Breast epithelium (tissue), 4 donors: ENCODE data around the gene CPSF3. TPM values are rescaled to one million over a fixed set of nuclear protein-coding genes. Genes with fewer than 3 reads are reported as not detected.

Source experiments
- DNase-seq, 2 donors: peaks; one replicate each; pipeline ENCODE4 v3.0.0-alpha.2; 2019; ENCODE audit warnings: low spot score in 2 of 2
- H3K27ac ChIP-seq, 2 donors: fragments of 200-600 bp; sonication (generic) in 1 of 2; one replicate each; pipeline ENCODE4 v1.5.1; 2016 to 2019; ENCODE audit warnings: mild to moderate bottlenecking in 1 of 2
- H3K27me3 ChIP-seq, 2 donors: fragments of 200-600 bp; sonication (generic) in 1 of 2; one replicate each; pipeline versions ENCODE4 v1.5.1 to v1.6.0; 2017 to 2019; ENCODE audit warnings: control low read depth in 1 of 2, mild to moderate bottlenecking in 1 of 2
- H3K36me3 ChIP-seq: fragments of 200-600 bp; one replicate; pipeline ENCODE4 v1.5.1; 2019
- H3K4me1 ChIP-seq, 2 donors: fragments of 200-600 bp; sonication (generic); one replicate each; pipeline ENCODE4 v1.5.1; 2016 to 2019; ENCODE audit warnings: control low read depth in 1 of 2
- H3K4me3 ChIP-seq, 3 donors: fragments of 200-600 bp; sonication (generic); 1 replicate in 2 of 3; 2 replicates in 1 of 3; pipeline ENCODE4 v1.5.1; 2016 to 2019; ENCODE audit warnings: mild to moderate bottlenecking in 3 of 3, moderate library complexity in 2 of 3
- H3K9me3 ChIP-seq, 2 donors: fragments of 200-600 bp; sonication (generic) in 1 of 2; one replicate each; pipeline ENCODE4 v1.5.1; 2016 to 2019; ENCODE audit warnings: control low read depth in 1 of 2
- POLR2A ChIP-seq: fragments of 450-650 bp; IDR thresholded peaks from one replicate; pipeline ENCODE4 v1.6.1; 2016; ENCODE audit warnings: antibody characterized with exemption, mild to moderate bottlenecking, moderate library complexity
- POLR2AphosphoS5 ChIP-seq, 3 donors: sonication (generic); formaldehyde crosslinking; IDR thresholded peaks; one replicate each; pipeline ENCODE4 v1.6.1; 2017; ENCODE audit warnings: antibody characterized with exemption in 3 of 3
- intact Hi-C: fragments of 100-400 bp; cut with DNase I; formaldehyde crosslinking; loops from one replicate; pipeline ENCODE4 v1.15.1; 2023; ENCODE audit warnings: low total_unique reads
- total RNA-seq, 3 donors: library from RNA; depleted of rRNA; stranded (reverse); fragments of >200 nt; gene quantifications; one replicate each; pipeline ENCODE4 v1.1.0, GENCODE V29; 2016
- TF ChIP-seq, protein P1 (sequence below), 3 donors: fragments of 450-650 bp; IDR thresholded peaks; one replicate each; pipeline ENCODE4 v1.5.1; 2016 to 2017; ENCODE audit warnings: antibody characterized with exemption in 3 of 3, mild to moderate bottlenecking in 3 of 3, moderate library complexity in 3 of 3

The CPSF3 gene
- total RNA-seq, 3 donors from 2014 or later: 18.1 to 26.2 (median 23.1) TPM

DNA sequence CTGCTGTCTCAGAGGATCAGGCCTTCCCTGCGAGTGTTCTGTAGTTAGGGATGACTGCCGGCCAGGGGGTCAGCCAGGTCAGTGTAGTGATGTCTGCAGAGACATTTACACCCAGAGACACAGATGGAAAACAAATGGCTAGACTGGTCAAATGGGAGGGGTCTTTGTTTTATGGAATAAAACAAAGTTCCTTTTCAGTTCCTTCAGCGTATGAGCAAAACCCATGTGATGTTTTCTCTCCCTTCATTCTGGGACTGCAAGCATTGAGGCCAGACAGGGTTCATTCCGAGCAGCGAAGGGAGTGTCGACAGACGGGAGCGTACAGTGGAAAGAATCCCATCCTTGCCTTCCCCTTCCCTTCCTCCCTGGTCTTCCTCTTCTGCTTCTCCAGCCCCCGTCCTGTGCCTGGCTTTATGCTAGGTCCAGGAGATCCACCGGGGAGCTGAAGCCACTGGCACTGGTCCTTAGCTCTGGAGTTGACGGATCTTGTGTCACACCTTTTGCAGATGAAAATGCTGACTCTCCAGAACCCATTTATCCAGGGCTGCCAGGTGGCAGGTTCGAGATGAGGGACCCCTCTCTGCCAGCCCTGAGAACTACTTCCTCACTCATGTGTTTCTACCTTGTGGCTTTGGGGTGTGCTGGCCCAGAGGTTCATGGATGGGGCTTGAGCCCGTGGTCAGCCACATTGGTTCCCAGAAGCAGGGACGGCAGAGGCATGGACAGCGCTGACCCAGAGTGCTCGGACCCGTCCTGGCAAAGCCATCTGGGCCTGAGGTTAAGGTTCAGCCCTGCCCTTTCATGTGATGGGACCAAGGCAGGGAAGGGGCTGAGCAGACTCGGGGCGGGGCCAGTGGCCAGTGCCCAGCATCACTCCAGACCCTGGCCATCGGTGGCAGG lies 24.3 kb upstream of the CPSF3 start:
- peak in 2 of 3 donors; percentile 20 to 39 for TF ChIP-seq POLR2AphosphoS5 (IDR thresholded peaks at IDR 0.05)
- TF ChIP-seq, protein P1, sequence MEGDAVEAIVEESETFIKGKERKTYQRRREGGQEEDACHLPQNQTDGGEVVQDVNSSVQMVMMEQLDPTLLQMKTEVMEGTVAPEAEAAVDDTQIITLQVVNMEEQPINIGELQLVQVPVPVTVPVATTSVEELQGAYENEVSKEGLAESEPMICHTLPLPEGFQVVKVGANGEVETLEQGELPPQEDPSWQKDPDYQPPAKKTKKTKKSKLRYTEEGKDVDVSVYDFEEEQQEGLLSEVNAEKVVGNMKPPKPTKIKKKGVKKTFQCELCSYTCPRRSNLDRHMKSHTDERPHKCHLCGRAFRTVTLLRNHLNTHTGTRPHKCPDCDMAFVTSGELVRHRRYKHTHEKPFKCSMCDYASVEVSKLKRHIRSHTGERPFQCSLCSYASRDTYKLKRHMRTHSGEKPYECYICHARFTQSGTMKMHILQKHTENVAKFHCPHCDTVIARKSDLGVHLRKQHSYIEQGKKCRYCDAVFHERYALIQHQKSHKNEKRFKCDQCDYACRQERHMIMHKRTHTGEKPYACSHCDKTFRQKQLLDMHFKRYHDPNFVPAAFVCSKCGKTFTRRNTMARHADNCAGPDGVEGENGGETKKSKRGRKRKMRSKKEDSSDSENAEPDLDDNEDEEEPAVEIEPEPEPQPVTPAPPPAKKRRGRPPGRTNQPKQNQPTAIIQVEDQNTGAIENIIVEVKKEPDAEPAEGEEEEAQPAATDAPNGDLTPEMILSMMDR (IDR thresholded peaks at IDR 0.05): no peak
- no peak for TF ChIP-seq POLR2A
- intact Hi-C loops: no loop called here
- no peaks in the 10 kb centered on the region for H3K9me3 ChIP-seq
- DNase-seq: no peak
- H3K27me3 ChIP-seq: no peaks in the 10 kb centered on the region
- no peaks in the 10 kb centered on the region for H3K4me1 ChIP-seq
- no peak overlapping the region for H3K4me3 ChIP-seq
- H3K27ac ChIP-seq: peak overlapping the region; percentile 63 to 91
- no peaks in the 10 kb centered on the region for H3K36me3 ChIP-seq

DNA sequence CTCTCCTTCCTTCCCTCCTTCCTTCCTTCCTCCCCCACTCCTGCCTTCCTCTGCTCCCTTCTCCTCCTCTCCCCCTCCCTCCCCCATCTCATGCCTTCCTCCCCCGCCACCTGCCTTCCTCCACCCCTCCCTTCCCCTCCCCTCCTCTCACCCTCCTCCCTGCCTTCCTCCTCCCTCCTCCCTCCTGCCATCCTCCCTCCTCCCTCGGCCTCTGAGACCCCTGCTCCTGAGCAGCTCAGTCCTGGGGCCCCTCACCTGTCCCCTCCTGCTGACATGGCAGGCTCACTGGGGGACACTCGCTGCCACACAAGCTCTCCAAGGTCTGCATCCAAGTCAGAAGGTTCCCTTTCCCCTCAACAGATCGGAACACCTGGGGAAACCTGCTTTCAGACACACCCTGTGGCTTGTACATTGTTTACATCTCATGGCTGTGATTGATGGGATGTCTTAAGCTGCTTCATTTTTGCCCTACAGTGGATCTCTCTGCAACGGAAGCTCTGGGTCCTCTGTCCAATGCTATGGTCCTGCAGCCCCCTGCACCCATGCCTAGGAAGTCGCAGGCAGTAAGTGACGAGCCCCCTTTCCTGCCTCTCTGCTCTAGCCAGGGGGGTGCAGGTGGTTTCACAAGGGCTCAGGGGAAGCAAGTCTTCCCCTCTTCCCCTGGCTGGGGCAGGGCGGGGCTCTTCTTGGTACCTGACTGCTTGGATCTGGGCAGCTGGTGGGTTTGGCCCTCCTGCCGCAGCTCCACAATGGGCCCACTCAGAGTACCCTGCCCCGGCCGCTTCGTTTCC lies 23.0 kb upstream of the CPSF3 start:
- Histone ChIP-seq H3K4me1 (no peaks in the 10 kb centered on the region), H3K4me3 (no peak overlapping the region), H3K36me3 (no peaks in the 10 kb centered on the region), H3K9me3 (no peaks in the 10 kb centered on the region), H3K27me3 (no peaks in the 10 kb centered on the region), H3K27ac (peak overlapping the region in 1 of 2 donors; percentile 91)
- intact Hi-C loops: no loop called here
- DNase-seq: no peak
- no peak for TF ChIP-seq POLR2A
- no peak for TF ChIP-seq POLR2AphosphoS5 (IDR thresholded peaks at IDR 0.05)
- TF ChIP-seq, protein P1 (IDR thresholded peaks at IDR 0.05): no peak

DNA sequence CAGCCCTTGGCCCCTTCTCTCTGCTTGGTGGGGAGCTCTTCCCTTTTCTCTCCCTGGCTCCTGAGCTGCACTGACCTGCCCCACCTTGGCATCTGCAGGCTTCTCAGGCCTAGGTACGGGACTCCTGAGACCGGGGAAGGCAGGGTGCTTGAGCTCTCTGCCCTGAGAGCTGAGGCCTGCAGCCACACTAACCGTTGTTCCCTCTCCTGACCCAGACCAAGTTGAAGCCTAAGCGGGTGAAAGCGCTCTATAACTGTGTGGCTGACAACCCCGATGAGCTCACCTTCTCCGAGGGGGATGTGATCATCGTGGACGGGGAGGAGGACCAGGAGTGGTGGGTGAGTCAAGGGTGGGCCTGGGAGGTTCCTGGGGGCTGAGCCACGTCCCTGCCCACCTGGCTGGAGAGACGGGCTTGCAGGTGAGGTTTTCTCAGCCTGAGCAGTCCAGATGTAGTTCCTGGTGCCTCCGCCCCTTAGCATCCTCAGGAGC lies 22.4 kb upstream of the CPSF3 start:
- Histone ChIP-seq H3K4me3 (no peak overlapping the region), H3K9me3 (no peaks in the 10 kb centered on the region), H3K4me1 (no peaks in the 10 kb centered on the region), H3K27ac (peak overlapping the region in 1 of 2 donors; percentile 61), H3K27me3 (no peaks in the 10 kb centered on the region), H3K36me3 (no peaks in the 10 kb centered on the region)
- no peak for DNase-seq
- intact Hi-C loops: no loop called here
- TF ChIP-seq POLR2AphosphoS5 (IDR thresholded peaks at IDR 0.05): no peak
- TF ChIP-seq, protein P1 (IDR thresholded peaks at IDR 0.05): no peak
- no peak for TF ChIP-seq POLR2A

DNA sequence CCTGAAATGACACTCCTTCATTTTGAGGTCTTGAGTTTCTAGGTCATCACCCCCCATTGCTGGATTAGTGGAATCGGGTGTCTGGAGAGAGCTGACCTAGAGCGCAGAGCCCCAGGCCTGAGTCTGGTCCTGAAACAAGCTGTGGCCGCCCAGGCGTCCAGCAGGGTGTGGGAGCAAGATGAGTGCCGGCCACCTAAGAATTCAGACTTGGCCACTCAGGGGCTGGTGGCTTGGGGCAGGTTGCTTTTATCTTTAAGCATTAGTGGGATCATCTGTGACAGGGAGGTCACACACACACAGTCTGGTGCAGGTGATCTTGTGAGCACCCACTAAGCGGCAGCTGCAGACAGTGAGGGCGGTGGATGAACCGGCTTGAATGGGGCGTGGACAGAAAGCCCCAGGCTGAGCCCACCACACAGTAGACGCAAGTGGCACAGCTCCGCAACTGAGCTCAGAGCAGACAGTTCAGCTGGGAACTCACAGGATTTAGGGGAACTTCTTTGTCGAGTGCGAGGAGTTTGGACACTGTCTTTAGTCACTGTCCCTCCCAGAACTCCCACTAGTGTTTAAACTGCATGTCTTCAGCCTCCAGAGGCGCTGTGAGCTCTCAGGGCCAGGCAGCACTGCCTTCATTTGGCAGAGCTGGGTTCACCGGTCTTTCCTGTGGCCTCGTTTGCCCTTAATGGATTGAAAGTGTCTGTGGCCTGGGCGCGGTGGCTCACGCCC lies 21.6 kb upstream of the CPSF3 start:
- no peak overlapping the region for H3K4me3 ChIP-seq
- H3K27ac ChIP-seq: no peak overlapping the region
- TF ChIP-seq, protein P1 (IDR thresholded peaks at IDR 0.05): no peak
- TF ChIP-seq POLR2A (no peak), POLR2AphosphoS5 (IDR thresholded peaks at IDR 0.05) (no peak)
- H3K4me1 ChIP-seq: no peaks in the 10 kb centered on the region
- H3K36me3 ChIP-seq: no peaks in the 10 kb centered on the region
- no peaks in the 10 kb centered on the region for H3K27me3 ChIP-seq
- no peak for DNase-seq
- intact Hi-C loops: no loop called here
- no peaks in the 10 kb centered on the region for H3K9me3 ChIP-seq
